Activated T-cell treated with anti-CD3 and anti-CD28 coated beads, Interleukin-2, amount 50 U/mL, for 4 hours (primary cell): ENCODE results near the gene DPP6. TPM values are rescaled to one million over a fixed set of nuclear protein-coding genes. Genes with fewer than 3 reads are reported as not detected.

ENCODE experiments used
- ATAC-seq, 2 donors: fragments of 200-7000 bp; cut with Tn5 transposase; one replicate each; pipeline ENCODE4 v1.10.0; 2021
- DNase-seq: peaks from one replicate; pipeline ENCODE4 v3.0.0-alpha.2; 2020
- H3K27me3 Mint-ChIP-seq: one replicate; pipeline ENCODE4 v1.8.0; 2021; ENCODE audit warnings: low read depth, mixed read lengths
- H3K36me3 Mint-ChIP-seq: one replicate; pipeline ENCODE4 v1.8.0; 2022; ENCODE audit warnings: mixed read lengths; ENCODE audit not compliant: insufficient read depth
- H3K4me1 Mint-ChIP-seq: one replicate; pipeline ENCODE4 v1.8.0; 2021; ENCODE audit warnings: low read depth, mixed read lengths
- H3K4me3 Mint-ChIP-seq: one replicate; pipeline ENCODE4 v1.8.0; 2021; ENCODE audit warnings: mild to moderate bottlenecking, moderate library complexity, mixed read lengths
- H3K9me3 Mint-ChIP-seq: one replicate; pipeline ENCODE4 v1.8.0; 2021; ENCODE audit warnings: mixed read lengths
- total RNA-seq, 3 donors: library from RNA; stranded (reverse); gene quantifications; one replicate each; pipeline ENCODE4 v1.2.1, GENCODE V29; 2021

The DPP6 gene
- total RNA-seq, 3 donors from 2014 or later = not detected

- ATAC-seq = no peak
- DNase-seq = no peak
- peaks cover 9% of the 10 kb centered on the region for H3K9me3 Mint-ChIP-seq
- H3K27me3 Mint-ChIP-seq = no peaks in the 10 kb centered on the region
- H3K36me3 Mint-ChIP-seq = no peaks in the 10 kb centered on the region
- H3K4me3 Mint-ChIP-seq = no peak overlapping the region
- no peaks in the 10 kb centered on the region for H3K4me1 Mint-ChIP-seq
These were observed 411.6 kb downstream of the DPP6 start for GRCh38 chr7:154463794-154464193.

DNA sequence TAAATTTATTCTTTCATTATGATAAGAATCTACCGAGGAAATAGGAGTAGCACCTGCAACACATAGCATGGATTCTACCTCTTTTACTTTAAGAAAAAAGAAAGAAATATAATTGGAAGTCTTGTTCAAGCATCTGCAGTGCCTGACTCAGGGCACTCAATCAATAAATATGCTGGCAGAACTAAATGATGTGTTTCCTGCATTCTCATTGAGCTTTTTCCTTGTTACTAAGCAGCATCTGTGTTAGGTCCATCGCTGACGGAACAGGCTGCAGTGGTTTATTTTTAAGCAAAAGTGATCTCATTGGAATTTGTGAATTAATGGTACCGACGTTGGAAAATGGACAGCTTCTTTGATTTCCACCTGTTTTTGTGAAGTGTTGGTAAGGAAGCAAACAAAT, 417.5 kb downstream of the DPP6 start:
- DNase-seq = no peak
- no peak for ATAC-seq
- Mint-ChIP-seq H3K9me3 (peaks cover 4% of the 10 kb centered on the region), H3K36me3 (no peaks in the 10 kb centered on the region), H3K4me1 (no peaks in the 10 kb centered on the region), H3K4me3 (no peak overlapping the region), H3K27me3 (no peaks in the 10 kb centered on the region)

GRCh38 chr7:154472343-154472742, 420.1 kb downstream of the DPP6 start:
- Mint-ChIP-seq H3K9me3 (peaks cover 3% of the 10 kb centered on the region), H3K4me1 (no peaks in the 10 kb centered on the region), H3K36me3 (no peaks in the 10 kb centered on the region), H3K27me3 (no peaks in the 10 kb centered on the region), H3K4me3 (no peak overlapping the region)
- DNase-seq (no peak), ATAC-seq (no peak)

DNA sequence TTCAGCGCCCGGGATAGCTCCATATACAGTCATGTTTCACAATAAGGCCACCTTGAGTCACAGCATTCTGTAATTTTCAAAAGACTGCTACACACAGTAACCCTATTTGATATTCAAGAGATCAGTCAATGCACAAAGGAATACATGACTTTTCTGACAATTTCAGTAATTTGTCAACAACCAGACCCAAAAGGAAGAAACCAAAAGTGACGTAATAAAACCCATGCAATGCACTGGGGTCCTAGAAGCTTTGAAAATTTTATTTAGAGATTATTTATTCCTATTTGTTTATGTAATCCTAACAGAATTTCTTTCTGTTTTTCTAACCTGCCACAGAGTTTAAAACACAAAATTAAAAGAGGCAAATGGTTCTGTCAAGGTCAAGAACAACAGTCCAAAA, 421.2 kb downstream of the DPP6 start:
- DNase-seq = no peak
- Mint-ChIP-seq H3K27me3 (no peaks in the 10 kb centered on the region), H3K4me3 (no peak overlapping the region), H3K36me3 (no peaks in the 10 kb centered on the region), H3K4me1 (no peaks in the 10 kb centered on the region), H3K9me3 (peaks cover 6% of the 10 kb centered on the region)
- no peak for ATAC-seq

DNA sequence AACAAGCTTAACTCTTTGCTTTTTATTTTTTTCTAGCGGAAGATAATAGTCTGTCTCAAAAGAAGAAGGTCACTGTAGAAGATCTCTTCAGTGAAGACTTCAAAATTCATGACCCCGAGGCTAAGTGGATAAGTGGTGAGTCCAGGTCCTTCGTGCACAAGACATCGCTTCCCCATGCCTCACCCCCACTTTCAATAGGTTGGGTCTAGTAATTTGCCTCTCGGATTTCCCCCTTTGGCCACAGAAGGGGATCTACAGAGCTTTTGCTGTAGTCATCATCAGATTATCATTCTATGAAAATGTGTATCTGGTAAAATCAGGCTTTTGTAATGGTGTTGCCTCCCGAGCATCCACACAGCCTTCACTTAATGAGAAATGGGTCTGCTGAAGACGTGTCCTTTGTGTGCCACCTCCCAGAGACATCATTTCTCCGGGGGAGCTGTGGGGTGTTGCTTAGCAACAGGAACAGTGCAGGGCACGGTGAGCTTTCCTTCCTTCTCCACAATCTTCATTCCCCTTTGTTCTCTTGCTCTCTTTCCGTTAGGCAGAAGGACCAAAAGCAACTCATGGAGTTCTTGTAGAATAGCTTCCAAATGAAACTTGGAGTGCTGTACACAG, 422.8 kb downstream of the DPP6 start:
- Mint-ChIP-seq H3K4me1 (no peaks in the 10 kb centered on the region), H3K36me3 (no peaks in the 10 kb centered on the region), H3K9me3 (peaks cover 10% of the 10 kb centered on the region), H3K27me3 (no peaks in the 10 kb centered on the region), H3K4me3 (no peak overlapping the region)
- no peak for ATAC-seq
- DNase-seq = no peak

- H3K36me3 Mint-ChIP-seq = no peaks in the 10 kb centered on the region
- H3K4me1 Mint-ChIP-seq = no peaks in the 10 kb centered on the region
These were observed 423.7 kb downstream of the DPP6 start for GRCh38 chr7:154475864-154476263.

DNA sequence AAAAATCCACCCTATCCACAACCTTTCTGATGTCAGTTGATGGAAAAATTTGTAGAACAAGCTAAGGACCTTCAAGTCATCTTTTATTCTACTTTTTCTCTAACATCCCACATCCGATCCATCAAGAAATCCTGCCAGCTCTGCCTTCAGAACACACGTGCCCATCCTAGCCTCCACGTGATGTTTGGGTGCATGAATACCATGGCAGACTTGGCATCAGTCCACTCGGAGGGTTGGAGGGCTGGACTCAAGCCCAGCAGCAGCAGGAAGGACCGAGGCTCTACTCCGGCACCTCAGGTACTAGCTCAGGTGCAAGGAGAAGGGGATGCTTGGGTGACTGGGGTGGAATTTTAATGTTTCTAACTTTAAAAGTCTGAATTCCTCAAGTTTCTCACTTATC, 428.6 kb downstream of the DPP6 start:
- H3K9me3 Mint-ChIP-seq = peaks cover 10% of the 10 kb centered on the region
- H3K27me3 Mint-ChIP-seq = no peaks in the 10 kb centered on the region
- no peak for ATAC-seq
- no peak overlapping the region for H3K4me3 Mint-ChIP-seq
- H3K36me3 Mint-ChIP-seq = no peaks in the 10 kb centered on the region
- no peaks in the 10 kb centered on the region for H3K4me1 Mint-ChIP-seq
- no peak for DNase-seq

More at GRCh38 chr7:154475864-154476263, 423.7 kb downstream of the DPP6 start:
- ATAC-seq = no peak
- no peaks in the 10 kb centered on the region for H3K27me3 Mint-ChIP-seq
- DNase-seq = no peak
- no peak overlapping the region for H3K4me3 Mint-ChIP-seq
- peaks cover 10% of the 10 kb centered on the region for H3K9me3 Mint-ChIP-seq

DNA sequence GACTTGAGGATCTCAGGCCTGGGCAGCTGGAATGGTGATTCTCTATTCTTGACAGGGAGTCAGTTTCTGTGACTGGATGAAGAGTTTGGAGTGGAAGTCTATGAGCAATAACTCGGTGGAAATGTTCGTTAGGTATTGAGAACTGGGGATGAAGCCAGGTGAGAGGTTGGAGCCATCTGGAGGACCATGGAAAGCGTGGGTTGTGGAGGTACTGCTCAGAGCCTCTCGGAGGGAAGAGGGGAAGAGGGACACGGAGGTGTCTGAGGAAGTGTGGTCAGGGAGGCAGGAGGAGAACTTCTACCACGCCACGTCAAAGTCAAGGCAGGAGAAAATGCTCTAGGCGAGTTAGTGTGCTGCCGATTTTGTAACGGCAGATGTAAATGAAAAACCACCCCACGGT, 430.7 kb downstream of the DPP6 start:
- Mint-ChIP-seq H3K4me1 (no peaks in the 10 kb centered on the region), H3K4me3 (no peak overlapping the region), H3K36me3 (no peaks in the 10 kb centered on the region), H3K27me3 (no peaks in the 10 kb centered on the region), H3K9me3 (peaks cover 14% of the 10 kb centered on the region)
- DNase-seq (no peak), ATAC-seq (no peak)

DNA sequence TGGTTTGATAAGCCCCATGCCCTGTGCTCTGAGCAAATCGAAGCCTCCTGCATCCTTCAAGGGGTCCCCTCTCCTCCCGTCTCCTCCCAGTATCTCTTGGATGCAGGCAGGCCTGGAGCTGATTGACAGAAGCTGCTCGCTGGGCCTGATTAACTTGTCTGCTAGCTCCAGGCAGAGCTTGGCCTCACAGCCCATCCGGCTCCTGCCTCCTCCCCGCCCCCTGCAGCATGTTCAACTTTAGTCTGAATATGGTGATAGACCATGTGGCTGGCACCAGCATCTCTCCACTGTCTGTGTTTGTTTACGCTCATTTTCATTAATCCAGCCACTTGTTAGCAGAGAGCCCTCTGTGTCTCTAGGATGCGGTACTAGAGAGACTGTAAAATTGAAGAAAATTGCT, 432.2 kb downstream of the DPP6 start:
- no peaks in the 10 kb centered on the region for H3K36me3 Mint-ChIP-seq
- ATAC-seq (no peak), DNase-seq (no peak)
- peaks cover 13% of the 10 kb centered on the region for H3K9me3 Mint-ChIP-seq
- no peaks in the 10 kb centered on the region for H3K27me3 Mint-ChIP-seq
- H3K4me1 Mint-ChIP-seq = no peaks in the 10 kb centered on the region
- no peak overlapping the region for H3K4me3 Mint-ChIP-seq

- no peaks in the 10 kb centered on the region for H3K27me3 Mint-ChIP-seq
- peaks cover 13% of the 10 kb centered on the region for H3K9me3 Mint-ChIP-seq
- H3K36me3 Mint-ChIP-seq = no peaks in the 10 kb centered on the region
- H3K4me1 Mint-ChIP-seq = no peaks in the 10 kb centered on the region
- ATAC-seq (no peak), DNase-seq (no peak)
- H3K4me3 Mint-ChIP-seq = no peak overlapping the region
These were observed 432.7 kb downstream of the DPP6 start for GRCh38 chr7:154484943-154485342.

GRCh38 chr7:154489897-154490296, 437.7 kb downstream of the DPP6 start:
- DNase-seq (no peak), ATAC-seq (no peak)
- H3K9me3 Mint-ChIP-seq = peaks cover 13% of the 10 kb centered on the region
- no peaks in the 10 kb centered on the region for H3K4me1 Mint-ChIP-seq
- no peaks in the 10 kb centered on the region for H3K27me3 Mint-ChIP-seq
- H3K36me3 Mint-ChIP-seq = no peaks in the 10 kb centered on the region
- no peak overlapping the region for H3K4me3 Mint-ChIP-seq

- H3K4me1 Mint-ChIP-seq = no peaks in the 10 kb centered on the region
These were observed 441.4 kb downstream of the DPP6 start for GRCh38 chr7:154493594-154493993.

DNA sequence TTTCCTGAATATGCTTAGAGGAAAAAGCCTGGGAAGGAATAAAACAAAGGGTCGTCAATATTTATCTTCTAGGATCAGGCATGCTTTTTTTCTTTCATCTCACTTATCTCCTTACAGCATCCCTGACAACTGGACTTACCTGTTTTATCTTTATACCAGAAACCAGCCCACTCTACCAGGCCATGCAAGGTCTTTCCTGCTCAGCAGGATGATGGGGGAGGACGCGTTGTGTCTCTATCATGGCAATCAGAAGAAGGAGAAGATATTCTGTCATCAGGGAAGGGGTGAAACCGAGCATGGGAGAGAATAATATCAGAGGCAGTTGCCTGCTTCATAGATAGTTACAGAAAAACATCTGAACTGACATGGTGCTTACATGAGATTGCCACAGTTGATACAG, 445.6 kb downstream of the DPP6 start:
- H3K9me3 Mint-ChIP-seq = peaks cover 22% of the 10 kb centered on the region
- H3K36me3 Mint-ChIP-seq = no peaks in the 10 kb centered on the region
- ATAC-seq (no peak), DNase-seq (no peak)
- H3K4me3 Mint-ChIP-seq = no peak overlapping the region
- H3K27me3 Mint-ChIP-seq = no peaks in the 10 kb centered on the region
- no peaks in the 10 kb centered on the region for H3K4me1 Mint-ChIP-seq

More at GRCh38 chr7:154493594-154493993, 441.4 kb downstream of the DPP6 start:
- no peak overlapping the region for H3K4me3 Mint-ChIP-seq
- H3K36me3 Mint-ChIP-seq = no peaks in the 10 kb centered on the region
- H3K27me3 Mint-ChIP-seq = no peaks in the 10 kb centered on the region
- DNase-seq (no peak), ATAC-seq (no peak)
- H3K9me3 Mint-ChIP-seq = peaks cover 7% of the 10 kb centered on the region

DNA sequence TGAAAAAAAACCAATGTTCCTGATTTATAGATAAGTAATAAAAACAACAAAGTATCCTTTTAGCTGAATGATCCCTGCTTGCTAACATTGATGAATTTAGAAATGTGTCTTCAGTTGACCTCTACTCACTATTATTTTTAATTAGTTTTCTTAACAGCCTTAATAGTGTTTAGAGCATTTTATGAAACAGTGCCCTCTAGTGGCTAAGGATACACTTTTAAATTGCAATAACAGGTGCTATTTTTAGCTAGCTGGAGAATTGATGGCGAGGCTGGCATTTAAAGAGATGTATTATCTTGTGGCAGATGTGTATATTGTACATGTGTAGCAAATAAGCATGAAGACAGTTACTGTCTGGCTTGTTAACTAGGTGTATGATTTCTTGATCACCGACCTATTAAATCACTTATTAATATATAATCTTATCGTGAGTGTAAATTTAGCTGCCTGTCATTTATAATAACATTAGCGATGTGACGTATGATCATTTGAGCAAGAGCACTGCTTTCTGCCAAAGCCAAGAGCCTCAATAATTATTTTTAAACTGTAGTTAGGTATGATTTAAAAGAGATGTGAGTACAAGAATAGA, 451.9 kb downstream of the DPP6 start:
- DNase-seq (no peak), ATAC-seq (no peak)
- peaks cover 17% of the 10 kb centered on the region for H3K9me3 Mint-ChIP-seq

GRCh38 chr7:154504918-154505317, 452.7 kb downstream of the DPP6 start:
- H3K4me3 Mint-ChIP-seq = no peak overlapping the region
- peaks cover 20% of the 10 kb centered on the region for H3K9me3 Mint-ChIP-seq
- H3K4me1 Mint-ChIP-seq = no peaks in the 10 kb centered on the region
- ATAC-seq = no peak
- H3K36me3 Mint-ChIP-seq = no peaks in the 10 kb centered on the region
- no peaks in the 10 kb centered on the region for H3K27me3 Mint-ChIP-seq
- no peak for DNase-seq

More for the DNA sequence above, 451.9 kb downstream of the DPP6 start:
- Mint-ChIP-seq H3K4me3 (no peak overlapping the region), H3K36me3 (no peaks in the 10 kb centered on the region), H3K4me1 (no peaks in the 10 kb centered on the region), H3K27me3 (no peaks in the 10 kb centered on the region)
